IPS-18c (cell line): ENCODE data around the gene ELF1.

Source experiments
- H3K4me3 ChIP-seq: 2 replicates; pipeline ENCODE4 v1.7.0; 2013; ENCODE audit warnings: low read depth, mild to moderate bottlenecking, low read length, moderate library complexity; ENCODE audit not compliant: insufficient read depth
- H3K9me3 ChIP-seq: one replicate; pipeline ENCODE4 v1.6.1; 2013; ENCODE audit warnings: mild to moderate bottlenecking, low read length, moderate library complexity; ENCODE audit not compliant: control insufficient read depth, insufficient read depth

Gene ELF1

GRCh38 chr13:41017817-41018601 is 1.1 kb downstream of the ELF1 start:
- Histone ChIP-seq H3K4me3 (no peak overlapping the region), H3K9me3 (no peaks in the 10 kb centered on the region)

- H3K4me3 ChIP-seq, result no peak overlapping the region
Observed at GRCh38 chr13:41017159-41017558, 2.0 kb downstream of the ELF1 start.

GRCh38 chr13:41015920-41016319 is 3.2 kb downstream of the ELF1 start:
- H3K9me3 ChIP-seq, result no peaks in the 10 kb centered on the region

More at GRCh38 chr13:41017159-41017558, 2.0 kb downstream of the ELF1 start:
- H3K9me3 ChIP-seq, result no peaks in the 10 kb centered on the region

GRCh38 chr13:41013835-41014234 is 5.3 kb downstream of the ELF1 start:
- Histone ChIP-seq H3K9me3 (no peaks in the 10 kb centered on the region), H3K4me3 (no peak overlapping the region)

More at GRCh38 chr13:41015920-41016319, 3.2 kb downstream of the ELF1 start:
- no peak overlapping the region for H3K4me3 ChIP-seq

- Histone ChIP-seq H3K4me3 (no peak overlapping the region), H3K9me3 (no peaks in the 10 kb centered on the region)
Observed at GRCh38 chr13:41012536-41012935, 6.6 kb downstream of the ELF1 start.

- H3K9me3 ChIP-seq, result no peaks in the 10 kb centered on the region
- H3K4me3 ChIP-seq, result no peak overlapping the region
Observed at GRCh38 chr13:41011382-41011956, 7.6 kb downstream of the ELF1 start.

GRCh38 chr13:41008349-41008980 is 10.7 kb downstream of the ELF1 start:
- Histone ChIP-seq H3K9me3 (no peaks in the 10 kb centered on the region), H3K4me3 (no peak overlapping the region)

- H3K4me3 ChIP-seq, result no peak overlapping the region
- no peaks in the 10 kb centered on the region for H3K9me3 ChIP-seq
Observed at GRCh38 chr13:41007744-41008128, 11.4 kb downstream of the ELF1 start.

- Histone ChIP-seq H3K9me3 (no peaks in the 10 kb centered on the region), H3K4me3 (no peak overlapping the region)
Observed at GRCh38 chr13:41006978-41007743, 12.0 kb downstream of the ELF1 start.

- H3K9me3 ChIP-seq, result no peaks in the 10 kb centered on the region
- no peak overlapping the region for H3K4me3 ChIP-seq
Observed at GRCh38 chr13:41006306-41006705, 12.8 kb downstream of the ELF1 start.

- H3K4me3 ChIP-seq, result no peak overlapping the region
- no peaks in the 10 kb centered on the region for H3K9me3 ChIP-seq
Observed at GRCh38 chr13:41005704-41006103, 13.4 kb downstream of the ELF1 start.

- no peak overlapping the region for H3K4me3 ChIP-seq
- no peaks in the 10 kb centered on the region for H3K9me3 ChIP-seq
Observed at GRCh38 chr13:41004875-41005693, 14.0 kb downstream of the ELF1 start.

- no peak overlapping the region for H3K4me3 ChIP-seq
- no peaks in the 10 kb centered on the region for H3K9me3 ChIP-seq
Observed at GRCh38 chr13:41002606-41003005, 16.5 kb downstream of the ELF1 start.

GRCh38 chr13:41001695-41002094 is 17.4 kb downstream of the ELF1 start:
- Histone ChIP-seq H3K4me3 (no peak overlapping the region), H3K9me3 (no peaks in the 10 kb centered on the region)

- H3K4me3 ChIP-seq, result no peak overlapping the region
- no peaks in the 10 kb centered on the region for H3K9me3 ChIP-seq
Observed at GRCh38 chr13:40999416-40999815, 19.7 kb downstream of the ELF1 start.

GRCh38 chr13:40996426-40997092 is 22.6 kb downstream of the ELF1 start:
- no peaks in the 10 kb centered on the region for H3K9me3 ChIP-seq
- no peak overlapping the region for H3K4me3 ChIP-seq
